HepG2 (cell line): ENCODE measurements around the gene BACH2. TPM values are rescaled to one million over a fixed set of nuclear protein-coding genes. Genes with fewer than 3 reads are reported as not detected.

Source experiments
- ATAC-seq: fragments of 200-7000 bp; cut with Tn5 transposase; 3 replicates; pipeline ENCODE4 v1.9.1; 2020; ENCODE audit warnings: mild to moderate bottlenecking, moderate library complexity
- BruUV-seq: library from RNA; stranded (reverse); fragments of 400-500 nt; replicated peaks from 2 replicates; lab custom pipeline; 2021; lab: Mats Ljungman, UMichigan
- CTCF ChIA-PET: fragments of 300-600 bp; formaldehyde crosslinking; extraction: SDS; loops from one replicate; lab custom pipeline; 2021; ENCODE audit warnings: low total read pairs, inconsistent platforms, low intra/inter-chr PET ratio; lab: Yijun Ruan, JAX
- POLR2A ChIA-PET: fragments of 350-600 bp; sonication (Branson Sonifier 250); formaldehyde crosslinking; loops from one replicate; lab custom pipeline; 2020; ENCODE audit warnings: antibody characterized with exemption, inconsistent platforms; lab: Yijun Ruan, JAX
- DNase-seq: peaks from one replicate; pipeline ENCODE4 v3.0.0-alpha.2; 2015; ENCODE audit warnings: low spot score
- FAIRE-seq: peaks from 3 replicates; lab custom pipeline; 2011; peaks lifted over from hg19 to GRCh38; lab: Jason Lieb, UNC
- H2AFZ ChIP-seq: one replicate; pipeline ENCODE4 v1.6.1; 2011; ENCODE audit warnings: low read length, inconsistent platforms
- H3K27ac ChIP-seq: fragments of 300-600 bp; 3 replicates; pipeline ENCODE4 v1.8.0; 2011; ENCODE audit warnings: mixed run types, mild to moderate bottlenecking, mixed read lengths, low read length, inconsistent platforms; ENCODE audit not compliant: insufficient read depth; ENCODE audit errors: extremely low read length
- H3K27me3 ChIP-seq, 2 experiments: fragments of 200-600 bp in 1 of 2; 2 replicates in 1 of 2; 3 replicates in 1 of 2; pipeline versions ENCODE4 v1.6.0 to v1.8.0; 2011; ENCODE audit warnings: low read length in 2 of 2, mild to moderate bottlenecking in 2 of 2, moderate library complexity in 2 of 2, inconsistent platforms in 1 of 2; ENCODE audit not compliant: insufficient read depth in 2 of 2, control insufficient read depth in 1 of 2
- H3K36me3 ChIP-seq, 2 experiments: fragments of 200-600 bp in 1 of 2; replicated peaks in 1 of 2; 2 replicates in 1 of 2; 3 replicates in 1 of 2; pipeline versions ENCODE4 v1.5.1 to v1.8.0; 2011; ENCODE audit warnings: low read length in 2 of 2, inconsistent platforms in 1 of 2; ENCODE audit not compliant: insufficient read depth in 2 of 2, control insufficient read depth in 1 of 2
- H3K4me1 ChIP-seq: 2 replicates; pipeline ENCODE4 v1.5.1; 2012; ENCODE audit warnings: low read length, inconsistent platforms; ENCODE audit not compliant: insufficient read depth
- H3K4me2 ChIP-seq: 2 replicates; pipeline ENCODE4 v1.6.0; 2011; ENCODE audit warnings: low read depth, low read length, inconsistent platforms
- H3K4me3 ChIP-seq, 3 experiments: fragments of 200-600 bp in 1 of 3; sonication (generic), shearing (Covaris generic) in 1 of 3; replicated peaks in 1 of 3; 2 replicates each; pipeline ENCODE4 v1.5.1; 2011 to 2016; ENCODE audit warnings: low read length in 3 of 3, inconsistent platforms in 2 of 3, low read depth in 2 of 3, mild to moderate bottlenecking in 2 of 3, control low read depth in 1 of 3, mixed read lengths in 1 of 3; ENCODE audit not compliant: insufficient read depth in 1 of 3
- H3K79me2 ChIP-seq: one replicate; pipeline ENCODE4 v1.6.1; 2011; ENCODE audit warnings: low read length, inconsistent platforms; ENCODE audit not compliant: insufficient read depth
- H3K9ac ChIP-seq: 2 replicates; pipeline ENCODE4 v1.6.0; 2011; ENCODE audit warnings: mild to moderate bottlenecking, low read depth, low read length, inconsistent platforms; ENCODE audit not compliant: insufficient read depth
- H3K9me3 ChIP-seq: 2 replicates; pipeline ENCODE4 v1.5.1; 2012; ENCODE audit warnings: mild to moderate bottlenecking, low read length
- H4K20me1 ChIP-seq: 2 replicates; pipeline ENCODE4 v1.6.0; 2011; ENCODE audit warnings: inconsistent platforms, mild to moderate bottlenecking, low read length, moderate library complexity; ENCODE audit not compliant: insufficient read depth
- PHB2 ChIP-seq: fragments of 450-650 bp; IDR thresholded peaks from 2 replicates; pipeline ENCODE4 v1.6.1; 2018; ENCODE audit not compliant: partially characterized antibody
- SMYD3 ChIP-seq: sonication (generic); formaldehyde crosslinking; IDR thresholded peaks from 2 replicates; pipeline ENCODE4 v1.8.1; 2023; ENCODE audit warnings: mild to moderate bottlenecking, missing genetic modification reagents
- TEAD3 ChIP-seq: optimal IDR thresholded peaks from 2 replicates; pipeline ENCODE3; 2016; ENCODE audit warnings: borderline replicate concordance
- TFDP1 ChIP-seq: IDR thresholded peaks from 2 replicates; pipeline ENCODE4 v1.6.1; 2016; ENCODE audit warnings: missing compliant biosample characterization, missing genetic modification reagents, borderline replicate concordance
- ZBTB2 ChIP-seq: sonication (generic); formaldehyde crosslinking; IDR thresholded peaks from 2 replicates; pipeline ENCODE4 v1.8.0; 2022; ENCODE audit warnings: low read depth, missing genetic modification reagents
- ZNF549 ChIP-seq: sonication (generic); formaldehyde crosslinking; IDR thresholded peaks from 2 replicates; pipeline ENCODE4 v1.5.0; 2020; ENCODE audit warnings: missing genetic modification reagents
- ZNF552 ChIP-seq: sonication (generic); formaldehyde crosslinking; IDR thresholded peaks from 2 replicates; pipeline ENCODE4 v1.9.0; 2022; ENCODE audit warnings: missing genetic modification reagents, mild to moderate bottlenecking, borderline replicate concordance
- WGBS: methylation state at CpG from one replicate; pipeline ENCODE4 v1.1.6; 2017; ENCODE audit warnings: low lambda C conversion rate; 5-methylcytosine and 5-hydroxymethylcytosine counted together
- in situ Hi-C: cut with HindIII; loops from 2 replicates; pipeline ENCODE4 v1.10.0; 2017; ENCODE audit warnings: low pct_unique_long_range_greater_than_20kb; ENCODE audit not compliant: extremely low pct_ligation_motif_present
- intact Hi-C: fragments of 100-400 bp; cut with micrococcal nuclease; formaldehyde crosslinking; loops from one replicate; pipeline ENCODE4 v1.10.0; 2022; ENCODE audit not compliant: unreplicated experiment
- polyA plus RNA-seq, 8 experiments: library from polyadenylated mRNA; depleted of rRNA in 3 of 8; stranded (reverse) in 7 of 8; unstranded in 1 of 8; fragments of >200 nt; fragmentation: Illumina TruSeq in 4 of 8; extraction: Trizol in 4 of 8; gene quantifications; 2 replicates each; pipeline versions ENCODE4 v1.2.1 to v1.2.3, GENCODE V29; 2011 to 2016; ENCODE audit warnings: low read depth in 4 of 8, missing spikeins in 1 of 8, mixed read lengths in 1 of 8; ENCODE audit not compliant: insufficient read depth in 1 of 8
- total RNA-seq, 5 experiments: library from RNA; depleted of rRNA; stranded (reverse); fragments of >200 nt; fragmentation: Illumina TruSeq; extraction: Trizol; gene quantifications; 2 replicates each; pipeline ENCODE4 v1.2.3, GENCODE V29; 2016; ENCODE audit warnings: low read depth in 1 of 5

The BACH2 gene
- total and polyA plus RNA-seq, 2 of the 13 experiments (the other 11 are each of a cell fraction or from before 2014, with no cell fraction given): 0.01 TPM; not detected in 1

- no peak for TF ChIP-seq TFDP1 (CRISPR knock-in tag)
- TF ChIP-seq TEAD3 (CRISPR knock-in tag): no peak
- no peak for TF ChIP-seq ZBTB2
- TF ChIP-seq SMYD3 (CRISPR knock-in tag): no peak
Observed at GRCh38 chr6:90156861-90157260, 139.8 kb downstream of the BACH2 start (continued).

GRCh38 chr6:90154755-90155470, 141.7 kb downstream of the BACH2 start:
- Histone ChIP-seq H3K9me3 (no peaks in the 10 kb centered on the region), H3K27me3 (no peaks in the 10 kb centered on the region; a peak in 1 of 5 replicates), H3K79me2 (no peaks in the 10 kb centered on the region), H3K4me3 (no peak overlapping the region), H3K36me3 (no peaks in the 10 kb centered on the region), H3K4me2 (no peak overlapping the region), H3K27ac (no peak overlapping the region), H4K20me1 (no peaks in the 10 kb centered on the region), H3K9ac (no peak overlapping the region), H2AFZ (no peak overlapping the region), H3K4me1 (no peaks in the 10 kb centered on the region)
- in situ Hi-C loops (no loop called here), intact Hi-C loops (no loop called here)
- TF ChIP-seq ZNF549 (CRISPR knock-in tag): no peak
- TF ChIP-seq ZNF552 (CRISPR knock-in tag): no peak
- TF ChIP-seq PHB2: no peak
- BruUV-seq: no TSS peak
- ChIA-PET CTCF (no interaction called here), POLR2A (no interaction called here)
- DNase-seq (no peak), ATAC-seq (no peak), FAIRE-seq (no peak)
- WGBS: 3% methylated on average over 8 of the region's 8 CpGs
